NCI-H1417 treated with DMSO at 0.1 percent for 48 hours (cell line): ENCODE results near the gene SNAPC2.

ENCODE experiments used
- DNase-seq: peaks from one replicate; lab custom pipeline; 2025; lab: John Stamatoyannopoulos, UW

The SNAPC2 gene

GRCh38 chr19:7919610-7920518 lies at the start of gene SNAPC2:
Gene SNAPC2 (plus strand): TSS chr19:7920338. CDS start chr19:7920367, 29 bp downstream.
- DNase-seq, result peak; percentile 75

DNA sequence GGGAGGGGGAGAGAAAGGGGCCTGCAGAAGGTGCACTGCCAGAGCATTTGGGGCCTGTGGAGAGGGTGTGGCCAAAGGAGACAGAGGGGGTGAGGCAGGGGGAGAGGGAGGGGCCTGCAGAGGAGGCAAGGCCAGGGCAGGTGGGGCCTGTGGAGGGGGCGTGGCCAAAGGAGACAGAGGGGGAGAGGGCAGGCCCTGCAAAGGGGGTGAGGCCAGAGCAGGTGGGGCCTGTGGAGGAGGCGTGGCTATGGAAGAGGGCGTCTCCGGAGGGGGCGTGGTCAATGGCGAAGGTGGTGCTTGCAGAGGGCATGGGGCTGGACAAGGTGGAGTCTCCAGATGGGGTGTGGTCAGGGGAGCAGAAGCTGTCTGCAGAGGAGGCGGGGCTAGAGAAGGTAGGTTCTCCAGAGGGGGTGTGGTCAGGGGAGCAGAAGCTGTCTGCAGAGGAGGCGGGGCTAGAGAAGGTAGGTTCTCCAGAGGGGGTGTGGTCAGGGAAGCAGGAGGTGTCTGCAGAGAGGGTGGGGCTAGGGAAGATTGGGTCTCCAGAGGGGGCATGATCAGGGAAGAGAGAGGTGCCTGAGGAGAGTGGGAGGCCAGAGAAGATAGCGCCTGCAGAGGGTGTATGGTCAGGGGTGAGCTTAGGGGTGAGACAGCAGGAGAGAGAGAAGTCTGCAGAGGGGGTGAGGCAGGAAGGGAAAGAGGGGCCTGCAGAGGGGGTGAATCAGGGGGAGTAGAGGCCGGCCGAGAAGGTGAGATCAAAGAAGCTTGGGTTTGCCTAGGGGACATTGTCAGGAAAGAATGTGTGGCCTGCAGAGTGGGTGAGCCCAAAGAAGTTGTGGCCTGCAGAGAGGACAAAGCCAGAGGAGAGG lies 49.3 kb upstream of the SNAPC2 start:
- no peak for DNase-seq

DNA sequence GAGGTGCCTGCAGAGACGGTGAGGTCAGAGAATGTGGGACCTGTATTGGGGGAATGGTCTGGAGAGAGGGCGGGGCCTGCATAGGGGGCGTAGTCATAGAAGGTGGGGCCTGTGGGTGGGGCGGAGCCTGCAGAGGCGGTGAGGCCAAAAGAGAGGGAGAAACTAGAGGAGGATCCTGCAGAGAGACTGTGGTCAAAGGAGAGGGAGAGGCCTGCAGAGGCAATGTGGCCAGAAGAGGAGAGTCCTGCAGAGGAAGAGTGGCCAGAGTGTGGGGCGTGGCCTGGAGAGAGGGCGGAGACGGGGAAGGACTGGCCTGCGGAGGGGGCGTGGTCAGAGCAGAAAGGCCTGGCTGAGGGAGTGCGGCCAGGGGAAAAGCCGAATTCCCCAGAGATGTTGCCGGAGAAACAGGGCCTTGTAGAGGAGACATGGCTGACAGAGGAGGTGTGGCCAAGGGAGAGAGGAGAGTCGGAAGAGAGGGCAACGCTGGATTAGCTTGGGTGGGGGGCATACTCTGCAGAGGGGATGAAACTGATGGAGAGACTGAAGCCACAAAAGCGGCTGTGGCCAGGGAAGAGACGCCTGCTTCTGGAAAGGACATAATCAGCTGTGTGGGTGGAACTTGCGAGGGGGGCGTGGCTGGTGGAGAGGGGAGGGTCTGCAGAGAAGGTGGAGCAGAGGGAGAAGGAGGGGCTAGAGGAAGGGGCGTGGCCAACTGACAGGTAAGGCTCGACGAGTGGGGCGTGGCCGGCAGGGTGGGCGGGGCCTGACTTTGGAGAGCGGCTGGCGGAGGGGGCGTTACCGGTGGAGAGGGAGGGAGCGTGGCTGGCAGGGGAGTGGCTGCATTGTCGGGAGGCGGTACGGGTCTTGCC lies 48.5 kb upstream of the SNAPC2 start:
- DNase-seq, result no peak

DNA sequence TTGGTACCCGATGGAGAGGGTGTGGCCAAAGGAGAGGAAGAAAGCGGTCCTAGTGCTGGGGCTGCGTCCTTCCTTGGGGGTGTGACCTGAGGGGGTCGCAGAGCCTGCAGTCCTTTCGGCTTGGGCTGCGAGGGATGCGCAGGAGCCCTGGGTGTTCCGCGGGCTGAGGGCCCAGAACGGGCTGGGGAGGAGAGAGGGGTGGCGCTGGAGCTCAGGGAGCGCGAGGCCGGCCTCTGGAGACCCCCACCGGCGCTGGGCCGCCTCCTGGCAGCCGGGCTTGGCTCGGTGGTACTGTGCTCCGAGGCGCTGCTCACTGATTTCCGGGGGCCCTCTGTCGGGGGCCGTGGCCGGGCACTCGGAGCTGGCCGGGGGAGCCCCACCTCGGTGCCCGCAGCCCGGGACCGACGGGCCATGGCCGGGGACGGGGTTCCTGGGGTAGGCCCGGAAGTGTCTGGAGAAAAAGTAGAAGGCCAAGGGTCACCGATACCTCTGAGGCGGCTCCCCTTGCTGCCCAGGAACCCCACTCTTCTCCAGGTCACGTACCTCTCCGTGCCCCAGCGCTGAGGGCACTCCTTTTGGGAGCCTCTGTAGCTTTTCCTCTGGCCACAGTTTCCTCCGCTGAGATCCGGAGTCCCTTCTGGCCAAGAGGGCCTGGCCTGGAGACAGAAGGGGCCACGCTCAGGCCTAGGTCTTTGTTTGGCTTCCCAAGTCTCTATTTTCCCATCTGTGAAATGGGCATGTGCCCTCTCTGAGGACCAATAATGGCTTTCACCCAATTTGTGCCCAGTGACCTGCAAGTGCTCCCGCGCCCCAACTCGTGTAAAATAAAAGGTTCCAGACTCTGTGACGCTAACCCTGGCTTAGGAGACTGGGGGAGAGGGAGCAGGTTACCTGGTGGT lies 47.6 kb upstream of the SNAPC2 start:
- DNase-seq, result no peak

- no peak for DNase-seq
Observed at GRCh38 chr19:7873304-7874075, 46.6 kb upstream of the SNAPC2 start.

- peak; percentile 78 for DNase-seq
Observed at GRCh38 chr19:7874076-7874896, 45.9 kb upstream of the SNAPC2 start, which contains the start of gene PRR36. Gene PRR36 (minus strand): TSS chr19:7874390. CDS start chr19:7873689, 701 bp downstream.

GRCh38 chr19:7874897-7875273 lies 45.3 kb upstream of the SNAPC2 start:
- no peak for DNase-seq

DNA sequence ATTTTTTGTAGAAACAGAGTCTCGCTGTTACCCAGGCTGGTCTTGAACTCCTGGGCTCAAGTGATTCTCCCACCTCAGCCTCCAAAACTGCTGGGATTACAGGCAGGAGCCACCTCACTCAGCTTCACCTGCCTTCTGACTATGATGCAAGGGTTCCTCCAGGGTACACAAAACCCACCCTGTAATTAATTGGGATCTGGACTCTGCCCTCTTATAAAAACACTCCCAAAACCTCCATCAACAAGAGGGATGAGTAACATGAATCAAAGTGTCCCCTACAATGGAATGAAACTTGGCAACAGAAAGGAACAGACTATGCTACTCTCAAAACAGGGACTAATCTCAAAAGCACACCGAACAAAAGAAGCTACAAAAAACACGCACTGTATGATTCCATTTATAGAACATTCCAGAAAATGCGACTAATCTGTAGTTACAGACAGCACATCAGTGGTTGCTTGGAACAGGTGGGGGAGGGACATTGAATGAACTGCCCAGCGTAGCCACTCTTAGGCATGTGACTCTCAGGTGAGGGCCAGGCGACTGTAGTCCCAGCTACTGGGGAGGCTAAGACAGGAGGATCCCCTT lies 42.8 kb upstream of the SNAPC2 start:
- DNase-seq, result no peak

DNA sequence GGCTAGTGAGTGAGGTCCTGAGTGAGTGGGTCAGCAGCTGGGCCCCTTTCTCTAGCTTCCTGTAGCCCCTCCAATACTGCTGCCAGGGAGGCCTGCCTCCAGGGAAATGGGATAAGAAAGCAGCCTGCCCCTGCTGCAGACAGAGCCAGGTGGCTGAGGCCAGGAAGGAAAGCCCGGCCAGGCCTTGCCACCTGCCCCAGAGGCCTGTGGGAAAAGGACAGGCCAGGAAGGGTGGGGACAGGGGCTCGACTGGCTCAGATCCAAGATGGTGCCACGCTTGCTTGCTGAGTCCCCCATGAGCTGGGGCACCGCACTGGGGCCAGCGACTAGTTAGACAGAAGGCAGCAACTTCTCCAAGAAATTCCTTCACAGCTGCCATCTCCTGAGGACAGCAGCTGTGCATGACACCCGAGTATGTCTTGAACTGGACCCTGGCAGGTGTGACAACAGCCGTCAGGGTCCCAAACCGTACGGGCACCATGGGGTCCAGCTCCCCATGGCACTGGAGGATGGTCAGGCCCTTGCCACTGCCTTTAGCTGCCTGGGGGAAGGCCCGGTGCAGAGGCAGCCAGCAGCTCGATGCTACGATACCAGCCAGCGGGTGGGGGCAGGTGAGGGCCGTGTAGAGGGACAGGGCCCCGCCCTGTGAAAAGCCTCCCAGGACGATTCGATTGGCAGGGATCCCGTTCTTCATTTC lies 40.9 kb upstream of the SNAPC2 start:
- no peak for DNase-seq

DNA sequence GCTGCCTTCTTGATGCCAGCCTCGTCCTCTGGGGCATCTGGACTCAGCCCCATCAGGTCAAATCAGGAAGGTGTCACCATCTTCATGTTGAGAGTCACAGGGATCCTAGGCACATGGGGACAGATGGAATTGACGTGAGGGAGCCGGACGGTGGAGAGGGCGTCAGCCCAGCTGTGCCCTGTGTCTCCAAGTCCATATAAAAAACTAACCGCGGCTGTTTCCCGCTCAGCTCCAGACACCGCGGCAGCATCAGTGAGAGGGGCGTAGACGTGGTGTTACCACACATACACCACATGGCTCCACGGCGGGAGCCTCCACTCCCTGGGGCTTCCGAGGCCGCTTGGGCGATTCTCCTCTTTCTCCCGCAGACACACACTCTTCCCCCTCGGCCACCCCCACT lies 40.3 kb upstream of the SNAPC2 start:
- DNase-seq, result no peak

DNA sequence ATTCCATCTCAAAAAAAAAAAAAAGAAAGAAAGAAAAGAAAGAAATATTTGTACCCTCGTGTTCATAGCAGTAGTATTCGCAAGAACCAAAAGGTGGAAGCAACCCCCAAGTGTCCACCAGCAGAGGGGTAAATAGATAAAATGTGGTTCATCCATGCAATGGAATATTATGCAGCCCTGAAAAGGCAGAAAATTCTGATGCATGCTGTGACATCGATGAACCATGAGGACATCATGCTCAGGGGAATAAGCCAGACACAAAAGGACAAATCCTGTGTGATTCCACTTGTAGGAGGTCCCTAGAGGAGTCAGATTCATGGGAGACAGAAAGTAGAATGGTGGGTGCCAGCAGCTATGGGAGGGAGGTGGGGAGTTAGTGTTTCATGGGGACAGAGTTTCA lies 38.2 kb upstream of the SNAPC2 start:
- no peak for DNase-seq

- DNase-seq, result no peak
Observed at GRCh38 chr19:7883105-7883504, 37.0 kb upstream of the SNAPC2 start.

DNA sequence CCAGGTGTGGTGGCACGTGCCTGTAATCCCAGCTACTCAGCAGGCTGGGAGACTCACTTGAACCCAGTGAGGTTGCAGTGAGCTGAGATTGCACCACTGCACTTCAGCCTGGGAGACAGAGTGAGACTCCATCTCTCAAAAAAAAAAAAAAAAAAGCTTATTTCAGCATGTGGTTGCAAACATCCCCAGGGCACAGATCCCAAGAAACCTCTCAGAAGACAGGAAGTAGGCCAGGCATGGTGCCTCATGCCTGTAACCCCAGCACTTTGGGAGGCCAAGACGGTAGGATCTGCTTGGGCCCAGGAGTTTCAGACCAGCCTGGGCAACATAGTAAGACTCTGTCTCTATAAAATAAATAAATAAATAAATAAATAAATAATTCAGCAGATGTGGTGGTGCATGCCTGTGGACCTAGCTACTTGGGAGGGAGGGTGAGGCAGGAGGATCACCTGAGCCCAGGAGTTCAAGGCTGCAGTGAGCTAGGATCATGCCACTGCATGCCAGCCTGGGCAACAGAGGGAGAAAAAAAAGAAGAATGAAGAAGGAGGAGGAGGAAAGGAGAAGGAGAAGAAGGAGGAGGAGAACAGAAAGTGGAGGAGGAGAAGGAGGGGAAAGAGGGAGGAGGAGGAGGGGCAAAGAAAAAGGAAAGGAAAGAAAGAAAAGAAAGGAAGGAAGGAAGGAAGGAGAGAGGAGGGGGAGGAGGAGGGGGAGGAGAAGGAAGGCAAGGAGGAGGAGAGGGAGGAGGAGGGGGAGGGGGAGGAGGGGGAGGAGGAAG lies 36.2 kb upstream of the SNAPC2 start:
- DNase-seq, result no peak

DNA sequence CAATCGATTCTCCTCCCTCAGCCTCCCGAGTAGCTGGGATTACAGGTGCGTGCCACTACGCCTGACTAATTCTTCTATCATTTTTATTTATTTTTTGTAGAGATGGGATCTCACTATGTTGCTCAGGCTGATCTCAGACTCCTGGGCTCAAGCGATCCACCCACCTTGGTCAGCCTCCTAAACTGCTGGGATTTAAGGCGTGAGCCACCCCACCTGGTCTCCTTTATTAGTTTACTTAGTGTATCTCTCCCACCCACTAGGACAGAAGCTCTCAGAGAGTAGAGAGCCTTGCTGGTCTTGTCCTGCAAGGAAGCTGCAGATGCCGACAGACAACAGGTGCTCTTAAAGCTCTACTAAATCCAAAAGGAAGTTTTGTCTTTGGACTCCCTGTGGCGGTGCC lies 34.3 kb upstream of the SNAPC2 start:
- DNase-seq, result no peak

GRCh38 chr19:7887408-7888144 lies 32.6 kb upstream of the SNAPC2 start:
- no peak for DNase-seq

DNA sequence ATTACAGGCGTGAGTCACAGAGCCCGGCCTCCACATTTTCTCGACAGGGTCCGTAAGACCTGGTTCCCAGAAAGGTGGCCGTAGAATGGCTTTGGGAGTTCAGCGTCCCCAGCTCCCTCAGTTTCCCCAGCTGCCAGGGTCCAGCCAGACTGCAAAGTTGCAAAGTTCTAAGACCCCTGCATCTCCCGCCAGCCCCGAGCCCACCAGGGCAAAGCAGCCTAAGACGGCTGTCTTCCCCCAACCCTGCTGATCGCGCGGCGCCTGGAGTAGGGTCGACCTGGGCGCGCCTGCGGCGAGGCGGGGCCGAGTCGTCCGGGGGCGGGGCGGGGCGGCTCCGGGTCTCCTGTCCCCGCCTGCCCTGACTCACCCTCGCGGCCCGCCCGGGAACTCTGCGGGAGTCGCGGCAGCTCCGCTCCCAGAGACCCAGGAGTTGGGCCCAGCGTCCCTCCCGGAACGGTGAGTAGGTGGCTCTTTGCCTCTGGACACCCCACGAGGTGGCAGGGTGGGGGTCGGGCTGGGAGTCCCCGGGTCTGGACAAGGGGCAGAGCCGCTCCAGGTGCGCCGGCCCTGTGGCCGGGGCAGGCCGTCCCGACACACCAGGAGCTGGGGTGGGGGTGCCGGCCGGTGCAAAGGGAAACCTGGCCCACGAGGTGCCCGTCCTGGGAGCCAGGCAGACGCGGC lies 31.9 kb upstream of the SNAPC2 start, which contains the start of gene LRRC8E:
Gene LRRC8E (plus strand): TSS at position 366 of the 681 bp plus-strand sequence. CDS start 7,094 bp downstream, outside the sequence.
- DNase-seq, result no peak
